ENCODE data around the gene ST3GAL4.
"Not testable (repeated sequence)": the region's sequence is repeated elsewhere in the genome, so short reads cannot be mapped to it uniquely, and the experiment has no call there.

The ST3GAL4 gene

GRCh38 chr11:126391286-126391954 is 35.9 kb downstream of the ST3GAL4 start:
- no peak for DNase-seq

- no peak for DNase-seq
These were observed 36.6 kb downstream of the ST3GAL4 start for GRCh38 chr11:126391970-126392632.

GRCh38 chr11:126392633-126393013 is 37.1 kb downstream of the ST3GAL4 start:
- DNase-seq = no peak

GRCh38 chr11:126393143-126393542 is 37.7 kb downstream of the ST3GAL4 start:
- DNase-seq = no peak

- DNase-seq = no peak
These were observed 38.5 kb downstream of the ST3GAL4 start for GRCh38 chr11:126394036-126394435.

GRCh38 chr11:126394634-126395072 is 39.2 kb downstream of the ST3GAL4 start:
- DNase-seq = not testable (repeated sequence)

DNA sequence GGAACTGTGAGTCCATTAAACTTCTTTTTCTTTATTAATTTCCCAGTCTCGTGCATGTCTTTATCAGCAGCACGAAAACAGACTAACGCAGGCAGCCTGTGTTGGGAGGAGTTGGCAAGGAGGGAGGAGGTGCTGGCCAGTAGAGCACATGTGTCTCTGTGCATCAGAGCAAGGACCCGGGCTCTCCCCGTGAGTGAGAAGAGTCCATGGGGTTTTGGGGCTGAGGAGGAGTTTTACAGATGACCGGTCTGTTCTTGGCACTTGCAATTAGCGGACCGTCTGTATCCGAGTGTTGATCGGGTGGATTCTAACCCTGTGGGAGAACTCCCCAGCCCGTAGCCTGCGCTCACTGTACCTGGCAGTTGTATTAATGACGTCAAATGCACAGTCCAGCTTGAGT is 40.3 kb downstream of the ST3GAL4 start:
- not testable (repeated sequence) for DNase-seq

- DNase-seq = not testable (repeated sequence)
These were observed 40.8 kb downstream of the ST3GAL4 start for GRCh38 chr11:126396266-126396665.

GRCh38 chr11:126396965-126397364 is 41.5 kb downstream of the ST3GAL4 start:
- no peak for DNase-seq

DNA sequence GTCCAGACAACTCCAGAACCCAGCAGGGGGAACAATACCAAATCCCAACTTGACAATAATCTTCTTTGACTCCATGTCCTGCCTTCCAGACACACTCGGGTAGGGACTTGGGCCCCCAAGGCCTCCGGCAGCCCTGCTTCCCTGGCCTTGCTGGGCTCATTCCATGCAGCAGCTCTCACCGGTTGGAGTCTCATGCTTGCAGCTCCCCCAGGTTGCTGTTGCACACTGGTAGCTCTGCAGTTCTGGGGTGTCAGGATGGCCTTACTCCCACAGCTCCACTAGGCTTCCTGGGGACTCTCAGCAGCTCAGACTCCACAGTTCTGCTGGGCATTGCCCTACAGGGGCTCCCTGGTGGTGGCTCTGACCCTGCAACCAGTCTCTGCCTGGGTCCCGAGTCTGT is 42.8 kb downstream of the ST3GAL4 start:
- no peak for DNase-seq

DNA sequence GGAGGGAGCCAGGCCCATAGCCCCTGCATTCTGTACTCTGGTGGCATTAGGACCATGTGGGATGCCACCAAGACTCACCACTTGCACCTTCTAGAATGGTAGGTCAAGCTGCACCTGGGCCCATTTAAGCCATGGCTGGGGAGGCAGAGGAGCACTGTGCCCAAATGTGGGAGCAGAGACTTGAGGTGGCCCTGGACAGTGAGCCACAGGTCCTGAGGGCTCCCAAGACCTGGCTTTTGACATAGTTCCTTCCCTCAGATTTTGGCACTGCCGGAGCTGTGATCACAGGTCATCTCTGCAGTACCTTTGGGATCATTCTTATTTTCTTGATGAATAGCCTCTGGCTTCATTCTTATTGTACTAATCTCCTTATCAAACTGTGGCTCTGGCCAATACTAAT is 43.2 kb downstream of the ST3GAL4 start:
- DNase-seq = no peak

DNA sequence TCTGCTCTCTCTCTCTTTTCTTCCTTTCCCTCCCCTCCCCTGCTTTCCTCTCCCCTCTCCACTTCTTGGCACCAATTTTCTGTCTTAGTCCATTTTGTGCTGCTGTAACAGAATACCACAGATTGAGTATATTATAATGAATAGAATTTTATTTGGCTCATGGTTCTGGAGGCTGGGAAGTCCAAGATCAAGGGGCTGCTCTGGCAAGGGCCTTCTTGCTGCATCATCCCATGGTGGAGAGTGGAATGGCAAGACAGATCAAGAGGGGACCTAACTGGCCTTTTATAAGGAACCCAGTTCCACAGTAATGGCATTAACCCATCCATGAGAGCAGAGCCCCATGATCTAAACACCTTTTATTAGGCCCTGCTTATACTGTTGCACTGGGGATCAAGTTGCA is 44.5 kb downstream of the ST3GAL4 start:
- DNase-seq = no peak

DNA sequence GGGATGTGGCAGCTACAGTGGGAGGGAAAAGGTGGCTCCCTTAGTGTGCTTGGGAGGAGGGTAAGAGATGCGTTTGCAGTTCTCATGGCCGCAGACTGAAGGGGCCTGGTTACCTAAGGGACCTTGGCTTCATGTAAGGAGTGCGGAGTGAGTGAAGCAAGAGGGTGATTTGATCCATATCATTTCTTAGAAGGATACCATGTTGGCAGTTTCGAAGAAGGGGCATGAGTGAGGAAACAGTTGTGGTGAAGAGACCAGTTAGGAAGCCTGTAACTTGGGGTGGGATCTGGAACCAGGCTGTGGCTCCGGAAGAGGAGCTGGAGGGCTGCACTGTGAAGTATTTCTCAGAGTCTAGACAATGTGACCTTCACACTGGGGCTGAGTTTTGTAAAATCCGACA is 45.0 kb downstream of the ST3GAL4 start:
- DNase-seq = no peak

- DNase-seq = no peak
These were observed 47.6 kb downstream of the ST3GAL4 start for GRCh38 chr11:126403022-126403581.

GRCh38 chr11:126403658-126404057 is 48.2 kb downstream of the ST3GAL4 start:
- DNase-seq = no peak

- DNase-seq = no peak
These were observed 48.9 kb downstream of the ST3GAL4 start for GRCh38 chr11:126404367-126404766.

DNA sequence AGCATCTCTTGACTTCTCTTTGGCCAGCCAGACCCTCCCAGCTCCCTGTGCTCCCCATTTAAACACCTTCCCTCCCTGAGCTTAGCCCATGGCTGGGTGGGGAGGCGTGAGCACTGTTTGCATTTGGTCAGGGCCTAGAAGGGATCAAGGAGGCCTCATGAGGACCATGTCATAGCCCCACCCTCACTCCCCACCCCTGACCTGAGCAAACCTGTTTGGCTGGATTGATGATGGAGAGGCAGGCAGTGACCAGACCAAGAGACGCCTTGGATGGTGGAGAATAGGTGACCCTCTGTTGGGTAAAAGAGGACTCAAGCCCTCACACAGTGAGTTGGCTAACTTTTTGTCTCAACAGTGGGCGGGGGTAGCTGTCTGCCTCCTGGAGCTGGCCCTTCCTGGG is 49.9 kb downstream of the ST3GAL4 start:
- DNase-seq = no peak

GRCh38 chr11:126405906-126406305 is 50.4 kb downstream of the ST3GAL4 start:
- no peak for DNase-seq

- no peak for DNase-seq
These were observed 50.9 kb downstream of the ST3GAL4 start for GRCh38 chr11:126406368-126406767.

- no peak for DNase-seq
These were observed 51.6 kb downstream of the ST3GAL4 start for GRCh38 chr11:126407101-126407521.

- DNase-seq = no peak
These were observed 52.3 kb downstream of the ST3GAL4 start for GRCh38 chr11:126407682-126408288.

DNA sequence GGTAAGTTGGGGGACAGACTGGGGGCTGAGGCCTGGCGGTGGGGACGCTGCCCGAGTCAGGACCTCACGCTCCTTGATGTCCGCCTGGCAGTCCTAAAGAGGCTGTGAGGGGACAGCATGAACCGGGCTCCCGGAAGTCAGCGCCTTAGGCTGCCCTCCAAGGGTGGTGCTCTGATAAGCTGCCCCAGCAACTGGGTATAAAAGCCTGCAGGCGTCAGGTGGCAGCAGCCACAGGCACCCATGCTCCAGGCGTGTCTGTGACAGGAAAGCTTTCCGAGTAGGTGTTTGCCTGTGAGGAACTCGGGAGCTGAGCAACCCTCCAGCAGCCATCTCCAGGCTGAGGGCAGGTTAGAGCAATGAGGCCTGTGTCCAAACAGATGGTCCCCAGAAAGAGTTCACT is 53.0 kb downstream of the ST3GAL4 start:
- no peak for DNase-seq

DNA sequence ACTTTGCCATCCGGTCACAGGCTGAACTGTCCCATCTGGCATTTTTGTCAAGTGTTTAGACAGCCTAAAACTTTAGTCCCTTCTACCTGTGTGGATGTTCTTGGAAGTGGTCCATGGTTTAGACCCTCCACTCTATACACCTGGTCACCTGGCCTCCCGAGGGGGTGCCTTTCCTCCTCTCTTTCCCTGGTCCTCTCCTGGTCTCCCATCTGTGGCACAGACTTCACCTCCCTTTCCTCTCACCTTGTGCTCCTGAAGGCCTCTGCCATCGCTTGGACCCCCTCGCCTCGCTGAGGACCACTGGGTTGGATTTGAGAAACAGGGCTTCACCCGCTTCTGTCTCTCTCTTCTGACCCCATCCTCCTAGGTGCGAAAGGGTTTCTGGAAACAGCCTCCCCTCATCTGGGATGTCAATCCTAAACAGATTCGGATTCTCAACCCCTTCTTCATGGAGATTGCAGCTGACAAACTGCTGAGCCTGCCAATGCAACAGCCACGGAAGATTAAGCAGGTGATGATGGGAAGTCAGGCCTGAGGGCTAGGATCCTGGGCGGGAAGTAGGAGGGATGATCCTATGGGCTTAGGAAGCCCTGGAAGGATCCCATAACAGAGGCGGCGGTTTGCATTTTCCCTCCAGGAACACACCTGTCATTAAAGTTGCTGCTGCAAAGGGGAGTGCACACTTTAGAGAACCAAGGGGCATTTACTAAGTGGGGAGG is 53.6 kb downstream of the ST3GAL4 start:
- no peak for DNase-seq

All from CD4-positive, alpha-beta T cell treated with Interleukin-6 for 4 hours (primary cell).